ENCODE data around the gene ABCF2. TPM values are rescaled to one million over a fixed set of nuclear protein-coding genes. Genes with fewer than 3 reads are reported as not detected.

ABCF2 gene
- total RNA-seq, 2 experiments from 2014 or later: 31.8 to 44.9 TPM

GRCh38 chr7:151189038-151189437 lies 38.0 kb downstream of the ABCF2 start:
- Histone ChIP-seq H3K27ac (ENCODE audit: low read depth, low read length, poor library complexity, severe bottlenecking) (no peak overlapping the region), H3K36me3 (ENCODE audit: insufficient read depth, low read length) (no peaks in the 10 kb centered on the region), H2AFZ (ENCODE audit: low read length) (no peak overlapping the region), H3K4me3 (ENCODE audit: low read depth, low read length, poor library complexity, severe bottlenecking) (no peak overlapping the region), H3K4me2 (ENCODE audit: low read length) (no peak overlapping the region), H3K9me2 (ENCODE audit: insufficient read depth, low read length) (no peaks in the 10 kb centered on the region), H3K79me2 (ENCODE audit: insufficient read depth, low read depth, low read length) (no peaks in the 10 kb centered on the region), H3K9me3 (ENCODE audit: low read length) (no peaks in the 10 kb centered on the region), H3K4me1 (ENCODE audit: insufficient read depth, low read length, poor library complexity, severe bottlenecking) (peaks cover 7% of the 10 kb centered on the region), H4K20me1 (ENCODE audit: insufficient read depth, low read length) (no peaks in the 10 kb centered on the region)
- POLR2A ChIA-PET: no interaction called here
- no TSS peak for BruUV-seq (replicated peaks)
- CTCF ChIA-PET (ENCODE audit: unreplicated experiment): no interaction called here
- no peak for TF ChIP-seq CTCF (conservative IDR thresholded peaks at IDR 0.05; ENCODE audit: low read length)
- TF ChIP-seq EZH2phosphoT487 (IDR thresholded peaks at IDR 0.05; ENCODE audit: borderline replicate concordance, low read depth, low read length): no peak
- no peak for DNase-seq (ENCODE audit: low spot score)
- intact Hi-C loops (cut with micrococcal nuclease; ENCODE audit: unreplicated experiment): no loop called here

- Histone ChIP-seq H3K79me2 (ENCODE audit: insufficient read depth, low read depth, low read length) (no peaks in the 10 kb centered on the region), H3K36me3 (ENCODE audit: insufficient read depth, low read length) (no peaks in the 10 kb centered on the region), H3K4me3 (ENCODE audit: low read depth, low read length, poor library complexity, severe bottlenecking) (no peak overlapping the region), H3K9me2 (ENCODE audit: insufficient read depth, low read length) (no peaks in the 10 kb centered on the region), H3K4me2 (ENCODE audit: low read length) (peak overlapping the region; percentile 24; the same call in 1 of the 2 replicates), H3K27ac (ENCODE audit: low read depth, low read length, poor library complexity, severe bottlenecking) (no peak overlapping the region), H3K4me1 (ENCODE audit: insufficient read depth, low read length, poor library complexity, severe bottlenecking) (peaks cover 7% of the 10 kb centered on the region), H2AFZ (ENCODE audit: low read length) (no peak overlapping the region), H3K9me3 (ENCODE audit: low read length) (no peaks in the 10 kb centered on the region), H4K20me1 (ENCODE audit: insufficient read depth, low read length) (no peaks in the 10 kb centered on the region)
- POLR2A ChIA-PET: no interaction called here
- intact Hi-C loops (cut with micrococcal nuclease; ENCODE audit: unreplicated experiment): no loop called here
- BruUV-seq (replicated peaks): no TSS peak
- CTCF ChIA-PET (ENCODE audit: unreplicated experiment): no interaction called here
- DNase-seq (ENCODE audit: low spot score): no peak
- TF ChIP-seq CTCF (conservative IDR thresholded peaks at IDR 0.05; ENCODE audit: low read length) (no peak), EZH2phosphoT487 (IDR thresholded peaks at IDR 0.05; ENCODE audit: borderline replicate concordance, low read depth, low read length) (no peak)
Measured at GRCh38 chr7:151188252-151188542, 38.8 kb downstream of the ABCF2 start.

DNA sequence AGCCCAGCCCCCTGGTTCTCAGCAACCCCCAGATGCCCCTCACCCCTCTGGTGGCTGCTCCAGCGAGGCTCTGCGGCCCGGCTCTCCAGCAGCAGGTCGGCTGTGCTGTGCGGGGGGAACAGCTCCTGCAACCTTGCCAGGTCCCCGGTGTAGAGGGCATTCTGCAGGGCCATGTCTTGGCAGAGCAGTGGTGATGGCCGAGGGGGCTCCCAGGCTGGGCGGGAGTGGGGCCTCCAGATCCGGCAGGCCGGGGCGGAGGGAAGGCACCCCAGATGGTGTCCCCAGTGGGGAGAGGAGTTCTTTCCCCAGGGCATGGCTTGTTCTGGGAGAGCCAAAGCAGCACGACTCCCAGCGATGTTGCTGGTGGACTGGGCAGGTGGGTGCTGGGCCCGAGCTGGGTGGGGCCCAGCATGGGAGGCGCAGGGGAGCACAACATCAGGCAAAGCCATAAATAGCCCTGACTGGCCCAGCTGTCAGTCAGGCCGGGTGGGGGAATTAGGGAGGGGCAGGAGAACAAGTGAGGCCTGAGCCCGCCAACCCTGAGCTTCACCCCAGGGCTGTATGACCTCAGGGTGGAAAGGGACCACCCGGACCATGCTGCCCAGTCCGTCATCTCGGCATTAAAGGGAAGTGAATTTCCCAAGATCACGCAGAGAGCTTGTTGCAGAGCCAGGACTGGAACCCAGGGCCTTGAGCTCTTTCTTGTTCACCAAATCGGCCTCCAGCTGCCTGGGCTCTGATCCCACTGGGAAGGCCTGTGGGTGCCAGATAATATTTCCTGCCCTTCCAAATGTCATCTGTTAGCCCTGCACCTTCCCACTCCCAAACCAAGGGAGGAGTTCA lies 39.4 kb downstream of the ABCF2 start:
- Histone ChIP-seq H3K4me3 (ENCODE audit: low read depth, low read length, poor library complexity, severe bottlenecking) (no peak overlapping the region), H3K27ac (ENCODE audit: low read depth, low read length, poor library complexity, severe bottlenecking) (no peak overlapping the region), H3K79me2 (ENCODE audit: insufficient read depth, low read depth, low read length) (no peaks in the 10 kb centered on the region), H3K36me3 (ENCODE audit: insufficient read depth, low read length) (no peaks in the 10 kb centered on the region), H3K4me1 (ENCODE audit: insufficient read depth, low read length, poor library complexity, severe bottlenecking) (peaks cover 7% of the 10 kb centered on the region), H3K9me3 (ENCODE audit: low read length) (no peaks in the 10 kb centered on the region), H3K9me2 (ENCODE audit: insufficient read depth, low read length) (no peaks in the 10 kb centered on the region), H3K4me2 (ENCODE audit: low read length) (peak overlapping the region; percentile 24; the same call in 1 of the 2 replicates), H2AFZ (ENCODE audit: low read length) (no peak overlapping the region), H4K20me1 (ENCODE audit: insufficient read depth, low read length) (no peaks in the 10 kb centered on the region)
- DNase-seq (ENCODE audit: low spot score): no peak
- no TSS peak for BruUV-seq (replicated peaks)
- intact Hi-C loops (cut with micrococcal nuclease; ENCODE audit: unreplicated experiment): no loop called here
- ChIA-PET POLR2A (no interaction called here), CTCF (ENCODE audit: unreplicated experiment) (no interaction called here)
- no peak for TF ChIP-seq EZH2phosphoT487 (IDR thresholded peaks at IDR 0.05; ENCODE audit: borderline replicate concordance, low read depth, low read length)
- TF ChIP-seq CTCF (conservative IDR thresholded peaks at IDR 0.05; ENCODE audit: low read length): no peak

All from OCI-LY7 (cell line).